HG02623 (cell line): ENCODE measurements around the gene DNAJB6.

ENCODE experiments used
- ATAC-seq: cut with Tn5 transposase; IDR thresholded peaks from one replicate; pipeline ENCODE4 v1.9.1; 2021; ENCODE audit warnings: moderate library complexity; ENCODE audit not compliant: unreplicated experiment

Gene DNAJB6

GRCh38 chr7:157362729-157363128 is 25.9 kb downstream of the DNAJB6 start:
- no peak for ATAC-seq

GRCh38 chr7:157366722-157367121 is 29.9 kb downstream of the DNAJB6 start:
- no peak for ATAC-seq

- ATAC-seq = no peak
Observed at GRCh38 chr7:157368955-157369354, 32.2 kb downstream of the DNAJB6 start.

- no peak for ATAC-seq
Observed at GRCh38 chr7:157370742-157371141, 33.9 kb downstream of the DNAJB6 start.

- ATAC-seq = no peak
Observed at GRCh38 chr7:157371296-157371695, 34.5 kb downstream of the DNAJB6 start.

GRCh38 chr7:157372300-157373232 is 35.8 kb downstream of the DNAJB6 start:
- ATAC-seq = no peak

GRCh38 chr7:157373493-157373892 is 36.7 kb downstream of the DNAJB6 start:
- ATAC-seq = no peak

- ATAC-seq = no peak
Observed at GRCh38 chr7:157375410-157375809, 38.6 kb downstream of the DNAJB6 start.

- ATAC-seq = no peak
Observed at GRCh38 chr7:157377436-157378124, 40.8 kb downstream of the DNAJB6 start.

GRCh38 chr7:157378390-157378789 is 41.6 kb downstream of the DNAJB6 start:
- no peak for ATAC-seq

GRCh38 chr7:157379493-157379892 is 42.7 kb downstream of the DNAJB6 start:
- no peak for ATAC-seq

- ATAC-seq = no peak
Observed at GRCh38 chr7:157380416-157380815, 43.6 kb downstream of the DNAJB6 start.

GRCh38 chr7:157383868-157384267 is 47.1 kb downstream of the DNAJB6 start:
- no peak for ATAC-seq

GRCh38 chr7:157384301-157384700 is 47.5 kb downstream of the DNAJB6 start:
- ATAC-seq = no peak

GRCh38 chr7:157386979-157387800 is 50.4 kb downstream of the DNAJB6 start:
- peak; percentile 92 for ATAC-seq

- ATAC-seq = no peak
Observed at GRCh38 chr7:157388301-157388700, 51.5 kb downstream of the DNAJB6 start.

GRCh38 chr7:157389951-157390730 is 53.3 kb downstream of the DNAJB6 start:
- ATAC-seq = no peak

GRCh38 chr7:157391036-157391710 is 54.4 kb downstream of the DNAJB6 start:
- ATAC-seq = no peak

- no peak for ATAC-seq
Observed at GRCh38 chr7:157392256-157393037, 55.6 kb downstream of the DNAJB6 start.
